Endothelial cell of umbilical vein (primary cell): ENCODE measurements around the gene APBB2. TPM values are rescaled to one million over a fixed set of nuclear protein-coding genes. Genes with fewer than 3 reads are reported as not detected.

Experiments
- BruUV-seq: library from RNA; stranded (reverse); fragments of 400-500 nt; replicated peaks from 2 replicates; lab custom pipeline; 2021; lab: Mats Ljungman, UMichigan
- CTCF ChIA-PET: fragments of 300-600, 350-600 bp; sonication (Branson Sonifier 250); formaldehyde crosslinking; loops from one replicate; lab custom pipeline; 2021; ENCODE audit warnings: antibody characterized with exemption, inconsistent platforms; lab: Charles Lee
- POLR2A ChIA-PET: fragments of 300-600, 350-600 bp; sonication (Branson Sonifier 250); formaldehyde crosslinking; loops from one replicate; lab custom pipeline; 2021; ENCODE audit warnings: antibody characterized with exemption, inconsistent platforms; lab: Charles Lee
- DNase-seq: peaks from one replicate; pipeline ENCODE4 v3.0.0-alpha.2; 2011; ENCODE audit warnings: low read depth, low spot score
- FAIRE-seq: peaks from 2 replicates; lab custom pipeline; 2011; peaks lifted over from hg19 to GRCh38; lab: Jason Lieb, UNC
- H2AFZ ChIP-seq: 2 replicates; pipeline ENCODE4 v1.6.0; 2012; ENCODE audit warnings: low read depth, low read length, control low read depth, inconsistent platforms
- H3K27ac ChIP-seq: 2 replicates; pipeline ENCODE4 v1.5.1; 2011; ENCODE audit warnings: low read depth, mild to moderate bottlenecking, control low read depth, low read length, moderate library complexity; ENCODE audit not compliant: insufficient read depth
- H3K27me3 ChIP-seq, 2 experiments: 2 replicates each; pipeline versions ENCODE4 v1.6.0 to v1.6.1; 2011; ENCODE audit warnings: low read length in 2 of 2, mixed read lengths in 1 of 2; ENCODE audit not compliant: control insufficient read depth in 2 of 2, insufficient read depth in 2 of 2
- H3K36me3 ChIP-seq, 2 experiments: 2 replicates in 1 of 2; 3 replicates in 1 of 2; pipeline ENCODE4 v1.5.1; 2011; ENCODE audit warnings: low read length in 2 of 2, mild to moderate bottlenecking in 1 of 2, moderate library complexity in 1 of 2; ENCODE audit not compliant: control insufficient read depth in 2 of 2, insufficient read depth in 2 of 2; ENCODE audit errors: extremely low read depth in 1 of 2
- H3K4me1 ChIP-seq: 3 replicates; pipeline ENCODE4 v1.5.1; 2011; ENCODE audit warnings: mild to moderate bottlenecking, low read length; ENCODE audit not compliant: control insufficient read depth, insufficient read depth; ENCODE audit errors: extremely low read depth
- H3K4me2 ChIP-seq: 2 replicates; pipeline ENCODE4 v1.6.1; 2011; ENCODE audit warnings: low read length, control low read depth, mixed read lengths; ENCODE audit not compliant: insufficient read depth
- H3K4me3 ChIP-seq, 3 experiments: fragments of 200-600 bp in 1 of 3; sonication (generic), shearing (Covaris generic) in 1 of 3; replicated peaks in 1 of 3; 2 replicates each; pipeline ENCODE4 v1.5.1; 2011 to 2016; ENCODE audit warnings: control low read depth in 3 of 3, low read length in 3 of 3, mild to moderate bottlenecking in 2 of 3, inconsistent platforms in 1 of 3, low read depth in 1 of 3, moderate library complexity in 1 of 3; ENCODE audit not compliant: insufficient read depth in 1 of 3
- H3K79me2 ChIP-seq: 2 replicates; pipeline ENCODE4 v1.6.0; 2012; ENCODE audit warnings: low read length, inconsistent platforms; ENCODE audit not compliant: control insufficient read depth, insufficient read depth
- H3K9ac ChIP-seq: replicated peaks from 2 replicates; pipeline ENCODE3; 2011; ENCODE audit warnings: low read length, control low read depth; ENCODE audit not compliant: insufficient read depth; ENCODE audit errors: extremely low read depth
- H3K9me1 ChIP-seq: replicated peaks from 3 replicates; pipeline ENCODE4 v1.6.0; 2011; ENCODE audit warnings: mild to moderate bottlenecking, low read length; ENCODE audit not compliant: control insufficient read depth, insufficient read depth; ENCODE audit errors: extremely low read depth
- H3K9me3 ChIP-seq: replicated peaks from 2 replicates; pipeline ENCODE4 v1.5.1; 2012; ENCODE audit warnings: low read length, inconsistent platforms; ENCODE audit not compliant: control insufficient read depth, insufficient read depth
- H4K20me1 ChIP-seq: replicated peaks from 2 replicates; pipeline ENCODE3; 2011; ENCODE audit warnings: mild to moderate bottlenecking, low read length; ENCODE audit not compliant: control insufficient read depth, insufficient read depth; ENCODE audit errors: extremely low read depth
- CTCF ChIP-seq, 2 donors: IDR thresholded peaks; 1 replicate in 1 of 2; 2 replicates in 1 of 2; pipeline ENCODE4 v1.5.1; 2011; ENCODE audit warnings: low read length in 2 of 2, mild to moderate bottlenecking in 2 of 2, moderate library complexity in 2 of 2, control low read depth in 1 of 2, inconsistent platforms in 1 of 2, low read depth in 1 of 2; ENCODE audit not compliant: insufficient read depth in 1 of 2; ENCODE audit errors: extremely low read depth in 1 of 2
- EZH2 ChIP-seq: IDR thresholded peaks from 2 replicates; pipeline ENCODE4 v1.6.1; 2012; ENCODE audit warnings: borderline replicate concordance, low read depth, mild to moderate bottlenecking, moderate library complexity, low read length, inconsistent platforms; ENCODE audit not compliant: severe bottlenecking
- FOS ChIP-seq: IDR thresholded peaks from 2 replicates; pipeline ENCODE4 v1.6.1; 2011; ENCODE audit warnings: mild to moderate bottlenecking, low read length, moderate library complexity, borderline replicate concordance; ENCODE audit not compliant: insufficient read depth
- GATA2 ChIP-seq: IDR thresholded peaks from 2 replicates; pipeline ENCODE4 v1.7.0; 2011; ENCODE audit warnings: low read depth, mild to moderate bottlenecking, moderate library complexity, mixed read lengths, low read length; ENCODE audit not compliant: insufficient read length, insufficient read depth
- JUN ChIP-seq: IDR thresholded peaks from 2 replicates; pipeline ENCODE4 v1.6.1; 2011; ENCODE audit warnings: borderline replicate concordance, low read depth; ENCODE audit not compliant: insufficient read length, insufficient read depth
- MAX ChIP-seq: IDR thresholded peaks from 2 replicates; pipeline ENCODE4 v1.6.1; 2011; ENCODE audit not compliant: insufficient read depth, insufficient read length
- MYC ChIP-seq: IDR thresholded peaks from one replicate; pipeline ENCODE4 v1.6.1; 2011; ENCODE audit warnings: mild to moderate bottlenecking, low read depth, low read length
- POLR2A ChIP-seq: IDR thresholded peaks from 2 replicates; pipeline ENCODE4 v1.6.1; 2012; ENCODE audit warnings: low read depth, mild to moderate bottlenecking, control low read depth, low read length
- POLR2AphosphoS5 ChIP-seq: IDR thresholded peaks from 2 replicates; pipeline ENCODE4 v1.6.1; 2012; ENCODE audit warnings: low read depth, mild to moderate bottlenecking, control low read depth, low read length, moderate library complexity; ENCODE audit not compliant: insufficient read depth
- dilution Hi-C: fragments of 300-500 bp; cut with MboI; formaldehyde crosslinking; loops from one replicate; pipeline ENCODE4 v1.15.0; 2019; ENCODE audit warnings: low sequenced_read_pairs; ENCODE audit not compliant: extremely low pct_ligation_motif_present
- intact Hi-C: fragments of 100-400 bp; cut with micrococcal nuclease; formaldehyde crosslinking; loops from one replicate; pipeline ENCODE4 v1.10.0; 2022
- polyA plus RNA-seq, 4 experiments: library from polyadenylated mRNA; depleted of rRNA in 3 of 4; stranded (reverse) in 3 of 4; unstranded in 1 of 4; fragments of >200 nt; gene quantifications; 2 replicates each; pipeline versions ENCODE4 v1.2.1 to v1.2.3, GENCODE V29; 2011 to 2012; ENCODE audit warnings: missing spikeins in 1 of 4
- total RNA-seq: library from RNA; stranded (reverse); gene quantifications from 2 replicates; pipeline ENCODE4 v1.2.3, GENCODE V29; 2021

The APBB2 gene
- total and polyA plus RNA-seq, 2 donors (not counting 3 experiments of a cell fraction or from before 2014, with no cell fraction given): 79.8 to 124 TPM

- TF ChIP-seq MAX: no peak
- TF ChIP-seq POLR2A: no peak
- TF ChIP-seq POLR2AphosphoS5: no peak
- TF ChIP-seq FOS: no peak
- no peak for TF ChIP-seq JUN
- ChIA-PET POLR2A (no interaction called here), CTCF (interaction anchor here (1.0 kb wide), 1 partner anchor 14 kb away, joined by 3 read pairs; no protein-coding TSS in a partner anchor)
- dilution Hi-C loops: no loop called here
- Histone ChIP-seq H3K27ac (no peak overlapping the region), H4K20me1 (no peaks in the 10 kb centered on the region), H3K36me3 (peaks cover 3 to 9% of the 10 kb centered on the region in 2 experiments), H3K4me1 (no peaks in the 10 kb centered on the region), H3K9me3 (no peaks in the 10 kb centered on the region), H3K27me3 (no peaks in the 10 kb centered on the region), H2AFZ (no peak overlapping the region), H3K79me2 (no peaks in the 10 kb centered on the region), H3K9me1 (no peaks in the 10 kb centered on the region), H3K9ac (no peak overlapping the region), H3K4me2 (no peak overlapping the region), H3K4me3 (no peak overlapping the region)
- DNase-seq: no peak
- no peak for FAIRE-seq
- intact Hi-C loops: no loop called here
- no TSS peak for BruUV-seq
Measured at GRCh38 chr4:40874901-40875300, 339.4 kb downstream of the APBB2 start.

GRCh38 chr4:40874331-40874730, 340.0 kb downstream of the APBB2 start:
- no peaks in the 10 kb centered on the region for H3K9me1 ChIP-seq
- H3K36me3 ChIP-seq: peaks cover 3 to 9% of the 10 kb centered on the region in 2 experiments
- ChIA-PET CTCF (interaction anchor here (1.0 kb wide), 1 partner anchor 14 kb away, joined by 3 read pairs; no protein-coding TSS in a partner anchor), POLR2A (no interaction called here)
- intact Hi-C loops: no loop called here
- dilution Hi-C loops: no loop called here
- H3K4me1 ChIP-seq: no peaks in the 10 kb centered on the region
- H3K4me2 ChIP-seq: no peak overlapping the region
- H2AFZ ChIP-seq: no peak overlapping the region
- H3K9me3 ChIP-seq: no peaks in the 10 kb centered on the region
- no peak for DNase-seq
- no TSS peak for BruUV-seq
- no peak overlapping the region for H3K27ac ChIP-seq
- H3K79me2 ChIP-seq: no peaks in the 10 kb centered on the region
- no peak overlapping the region for H3K9ac ChIP-seq
- H4K20me1 ChIP-seq: no peaks in the 10 kb centered on the region
- no peaks in the 10 kb centered on the region for H3K27me3 ChIP-seq
- H3K4me3 ChIP-seq: no peak overlapping the region
- FAIRE-seq: no peak
- TF ChIP-seq MYC (no peak), GATA2 (no peak), POLR2A (no peak), POLR2AphosphoS5 (no peak), JUN (no peak), CTCF (IDR thresholded peaks at IDR 0.05; ENCODE audit: extremely low read depth in 1 of 2, insufficient read depth in 1 of 2, low read depth in 1 of 2, low read length in 2 of 2) (no peak), MAX (no peak), FOS (no peak), EZH2 (no peak)
